ENCODE measurements around the gene VEZF1.

DNA sequence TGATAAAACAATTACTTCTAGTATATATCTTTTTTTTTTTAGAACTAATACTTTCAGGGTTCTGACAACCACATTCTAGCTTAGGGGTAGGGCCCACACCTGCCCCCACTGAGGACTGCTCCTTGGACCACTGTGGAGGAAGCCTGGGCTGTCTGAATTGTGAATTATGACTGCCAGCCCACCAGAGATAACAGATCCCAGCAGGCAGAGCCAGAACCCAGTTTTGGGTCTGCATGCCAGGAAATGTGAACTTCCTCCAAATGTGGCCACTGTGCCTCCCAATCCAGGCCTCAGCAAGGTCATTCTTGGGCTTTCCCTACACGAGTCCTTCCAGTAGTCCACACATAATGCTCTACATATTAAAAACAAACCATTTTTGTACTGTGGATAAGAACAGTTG, 15.9 kb downstream of the VEZF1 start:
- TF ChIP-seq CTCF (IDR thresholded peaks at IDR 0.05): no peak
- TF ChIP-seq POLR2A (IDR thresholded peaks at IDR 0.05): no peak

Data from thyroid gland (tissue), 4 donors.